Heart left ventricle (tissue), 13 donors: Measurements from ENCODE around the gene RIF1.

Experiments used
- POLR2A ChIP-seq, 2 donors: fragments of 450-650 bp; IDR thresholded peaks; one replicate each; pipeline ENCODE4 v1.6.1; 2017; ENCODE audit warnings: antibody characterized with exemption in 2 of 2, mild to moderate bottlenecking in 2 of 2, moderate library complexity in 2 of 2
- TF ChIP-seq, protein P1 (sequence below), 12 donors: fragments of 200-600 bp; sonication (generic) in 4 of 12; IDR thresholded peaks; one replicate each; pipeline versions ENCODE4 v1.5.0 to v1.8.0; 2018 to 2022; ENCODE audit warnings: antibody characterized with exemption in 12 of 12, mild to moderate bottlenecking in 5 of 12
- donor health status: ischemic (EF 13 %, LVEDD 7.1; RV severe dilation, severe dysfunction).
- donor health status: DM: no; HTN: yes; CAD: no.
- donor health status: DM: no; HTN: no; CAD: no.
- donor health status: ischemic (EF 25% LVEDD 6.9; RV normal size, moderate dysfunction).
- donor health status: ischemic (EF 25% LVEDD 5.7; RV mildly dilated, moderate dysfunction).
- donor health status: ischemic (EF 35%, LVEDD 5.7; RV mildly dilated, moderate dysfunction).
- donor health status: nonischemic (EF 11% LVEDD 7.7; RV severe dilation, severe dysfunction).
- donor health status: DM: yes; HTN: yes; CAD: no.
- donor health status: PGD.
- donor health status: ischemic (EF 29% LVEDD 5.4; RV normal size, mild dysfunction).
- donor health status: nonischemic (EF 23%, LVEDD 6.1; RV moderate dilation, normal function).

DNA sequence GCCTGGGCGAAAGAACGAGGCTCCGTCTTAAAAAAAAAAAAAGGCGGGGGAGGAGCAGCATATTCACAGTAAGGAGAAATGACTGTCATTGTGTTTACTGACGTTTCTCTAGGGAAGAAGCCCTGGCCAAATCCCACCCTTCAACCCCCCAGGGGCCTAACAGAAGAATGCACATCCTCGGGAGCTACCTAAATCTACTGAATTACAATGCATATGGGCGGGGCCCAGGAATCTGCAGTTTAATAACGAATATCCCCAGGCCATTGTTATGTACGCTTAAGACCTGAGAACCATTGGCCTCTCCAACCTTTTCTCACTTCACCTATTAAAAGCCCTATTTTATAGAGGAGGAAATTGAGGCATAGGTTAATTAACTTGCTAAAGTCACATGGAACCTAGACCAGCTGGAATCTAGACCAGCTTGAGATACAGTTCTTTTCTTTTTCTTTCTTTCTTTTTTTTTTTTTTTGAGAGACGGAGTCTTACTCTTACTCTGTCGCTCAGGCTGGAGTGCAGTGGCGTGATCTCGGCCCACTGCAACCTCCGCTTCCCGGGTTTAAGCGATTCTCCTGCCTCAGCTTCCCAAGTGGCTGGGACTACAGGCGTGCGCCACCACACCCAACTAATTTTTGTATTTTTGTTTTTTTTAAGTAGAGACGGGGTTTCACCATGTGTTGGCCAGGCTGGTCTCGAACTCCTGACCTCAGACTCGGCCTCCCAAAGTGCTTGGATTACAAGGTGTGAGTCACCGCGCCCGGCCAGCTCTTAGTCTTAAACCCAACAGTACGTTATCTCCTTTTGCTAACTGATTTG lies 708 bp upstream of the RIF1 start:
- TF ChIP-seq, protein P1, sequence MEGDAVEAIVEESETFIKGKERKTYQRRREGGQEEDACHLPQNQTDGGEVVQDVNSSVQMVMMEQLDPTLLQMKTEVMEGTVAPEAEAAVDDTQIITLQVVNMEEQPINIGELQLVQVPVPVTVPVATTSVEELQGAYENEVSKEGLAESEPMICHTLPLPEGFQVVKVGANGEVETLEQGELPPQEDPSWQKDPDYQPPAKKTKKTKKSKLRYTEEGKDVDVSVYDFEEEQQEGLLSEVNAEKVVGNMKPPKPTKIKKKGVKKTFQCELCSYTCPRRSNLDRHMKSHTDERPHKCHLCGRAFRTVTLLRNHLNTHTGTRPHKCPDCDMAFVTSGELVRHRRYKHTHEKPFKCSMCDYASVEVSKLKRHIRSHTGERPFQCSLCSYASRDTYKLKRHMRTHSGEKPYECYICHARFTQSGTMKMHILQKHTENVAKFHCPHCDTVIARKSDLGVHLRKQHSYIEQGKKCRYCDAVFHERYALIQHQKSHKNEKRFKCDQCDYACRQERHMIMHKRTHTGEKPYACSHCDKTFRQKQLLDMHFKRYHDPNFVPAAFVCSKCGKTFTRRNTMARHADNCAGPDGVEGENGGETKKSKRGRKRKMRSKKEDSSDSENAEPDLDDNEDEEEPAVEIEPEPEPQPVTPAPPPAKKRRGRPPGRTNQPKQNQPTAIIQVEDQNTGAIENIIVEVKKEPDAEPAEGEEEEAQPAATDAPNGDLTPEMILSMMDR (IDR thresholded peaks at IDR 0.05) = no peak
- TF ChIP-seq POLR2A (IDR thresholded peaks at IDR 0.05) = no peak
